Measurements from ENCODE around the gene ZBTB34. TPM values are rescaled to one million over a fixed set of nuclear protein-coding genes. Genes with fewer than 3 reads are reported as not detected.
A peak's percentile ranks its signal among the peaks of the same experiment; 100 is the strongest.

Gene ZBTB34
- polyA plus RNA-seq, 2 of the 4 experiments (the other 2 are of a cell fraction): 4.1 to 6.4 TPM

GRCh38 chr9:126853667-126854066 is 6.8 kb upstream of the ZBTB34 start:
- POLR2A ChIA-PET: no interaction called here
- CTCF ChIA-PET: interaction anchor here (0.7 kb wide), 1 partner anchor 37 kb away, joined by 3 read pairs; no protein-coding TSS in a partner anchor
- ATAC-seq (no peak; a peak in 1 of 6 replicates), FAIRE-seq (no peak), DNase-seq (ENCODE audit: low read depth in 1 of 2, low spot score in 1 of 2) (no peak)
- Histone ChIP-seq H3K9me3 (no peaks in the 10 kb centered on the region), H3K4me3 (no peak overlapping the region), H3K4me2 (no peak overlapping the region), H3K27ac (peak overlapping the region; percentile 22 to 26; a peak in 1 of 6 replicates), H3K4me1 (peaks cover 18% of the 10 kb centered on the region)
- TF ChIP-seq MYC (IDR thresholded peaks at IDR 0.05; ENCODE audit: borderline replicate concordance, low read length): no peak
- TF ChIP-seq HOXB5 (CRISPR knock-in tag; IDR thresholded peaks at IDR 0.05): no peak
- TF ChIP-seq FOSL2 (IDR thresholded peaks at IDR 0.05): no peak
- no peak for TF ChIP-seq FOSL2 (CRISPR knock-in tag; IDR thresholded peaks at IDR 0.05)
- TF ChIP-seq MAX (IDR thresholded peaks at IDR 0.05): no peak
- TF ChIP-seq NPAS2 (CRISPR knock-in tag; IDR thresholded peaks at IDR 0.05; ENCODE audit: borderline replicate concordance): no peak
- no peak for TF ChIP-seq TFCP2L1 (CRISPR knock-in tag; IDR thresholded peaks at IDR 0.05)
- no peak for TF ChIP-seq EHF (CRISPR knock-in tag; IDR thresholded peaks at IDR 0.05)
- TF ChIP-seq FOXS1 (CRISPR knock-in tag; IDR thresholded peaks at IDR 0.05): no peak
- TF ChIP-seq POLR2AphosphoS2 (conservative IDR thresholded peaks at IDR 0.05; ENCODE audit: low read length): no peak
- TF ChIP-seq HOXB13 (CRISPR knock-in tag; IDR thresholded peaks at IDR 0.05; ENCODE audit: low read depth): no peak
- no peak for TF ChIP-seq MAZ (IDR thresholded peaks at IDR 0.05; ENCODE audit: borderline replicate concordance, low read depth, low read length)
- 59% methylated on average over 5 of the region's 5 CpGs for WGBS (ENCODE audit: missing lambda C conversion rate)

GRCh38 chr9:126854734-126855133 is 5.7 kb upstream of the ZBTB34 start:
- POLR2A ChIA-PET: interaction anchor here (1.0 kb wide), 1 partner anchor 11 kb away, joined by 3 read pairs; no protein-coding TSS in a partner anchor

More at GRCh38 chr9:126854734-126855133, 5.7 kb upstream of the ZBTB34 start:
- no peak for FAIRE-seq
- 90% methylated on average over 7 of the region's 7 CpGs for WGBS (ENCODE audit: missing lambda C conversion rate)
- ATAC-seq: no peak
- no peak overlapping the region for H3K4me2 ChIP-seq
- TF ChIP-seq PHF8 (IDR thresholded peaks at IDR 0.05; ENCODE audit: borderline replicate concordance, low read depth): no peak
- TF ChIP-seq EHF (CRISPR knock-in tag; IDR thresholded peaks at IDR 0.05): no peak
- TF ChIP-seq, protein P1, sequence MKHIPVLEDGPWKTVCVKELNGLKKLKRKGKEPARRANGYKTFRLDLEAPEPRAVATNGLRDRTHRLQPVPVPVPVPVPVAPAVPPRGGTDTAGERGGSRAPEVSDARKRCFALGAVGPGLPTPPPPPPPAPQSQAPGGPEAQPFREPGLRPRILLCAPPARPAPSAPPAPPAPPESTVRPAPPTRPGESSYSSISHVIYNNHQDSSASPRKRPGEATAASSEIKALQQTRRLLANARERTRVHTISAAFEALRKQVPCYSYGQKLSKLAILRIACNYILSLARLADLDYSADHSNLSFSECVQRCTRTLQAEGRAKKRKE (CRISPR knock-in tag; IDR thresholded peaks at IDR 0.05; ENCODE audit: low read depth): no peak
- no peak for TF ChIP-seq HOXB5 (CRISPR knock-in tag; IDR thresholded peaks at IDR 0.05)
- TF ChIP-seq NPAS2 (CRISPR knock-in tag; IDR thresholded peaks at IDR 0.05; ENCODE audit: borderline replicate concordance): no peak
- TF ChIP-seq, protein P2, sequence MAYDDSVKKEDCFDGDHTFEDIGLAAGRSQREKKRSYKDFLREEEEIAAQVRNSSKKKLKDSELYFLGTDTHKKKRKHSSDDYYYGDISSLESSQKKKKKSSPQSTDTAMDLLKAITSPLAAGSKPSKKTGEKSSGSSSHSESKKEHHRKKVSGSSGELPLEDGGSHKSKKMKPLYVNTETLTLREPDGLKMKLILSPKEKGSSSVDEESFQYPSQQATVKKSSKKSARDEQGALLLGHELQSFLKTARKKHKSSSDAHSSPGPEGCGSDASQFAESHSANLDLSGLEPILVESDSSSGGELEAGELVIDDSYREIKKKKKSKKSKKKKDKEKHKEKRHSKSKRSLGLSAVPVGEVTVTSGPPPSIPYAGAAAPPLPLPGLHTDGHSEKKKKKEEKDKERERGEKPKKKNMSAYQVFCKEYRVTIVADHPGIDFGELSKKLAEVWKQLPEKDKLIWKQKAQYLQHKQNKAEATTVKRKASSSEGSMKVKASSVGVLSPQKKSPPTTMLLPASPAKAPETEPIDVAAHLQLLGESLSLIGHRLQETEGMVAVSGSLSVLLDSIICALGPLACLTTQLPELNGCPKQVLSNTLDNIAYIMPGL (CRISPR knock-in tag; IDR thresholded peaks at IDR 0.05; ENCODE audit: borderline replicate concordance): no peak
- TF ChIP-seq MAZ (IDR thresholded peaks at IDR 0.05; ENCODE audit: borderline replicate concordance, low read depth, low read length): no peak
- no peak for TF ChIP-seq CTCF (IDR thresholded peaks at IDR 0.05)
- TF ChIP-seq RFX5 (IDR thresholded peaks at IDR 0.05): no peak
- TF ChIP-seq HEYL (CRISPR knock-in tag; IDR thresholded peaks at IDR 0.05): no peak
- TF ChIP-seq SMC3 (IDR thresholded peaks at IDR 0.05): no peak
- TF ChIP-seq POLR2AphosphoS2 (conservative IDR thresholded peaks at IDR 0.05; ENCODE audit: low read length): no peak
- TF ChIP-seq, protein P3, sequence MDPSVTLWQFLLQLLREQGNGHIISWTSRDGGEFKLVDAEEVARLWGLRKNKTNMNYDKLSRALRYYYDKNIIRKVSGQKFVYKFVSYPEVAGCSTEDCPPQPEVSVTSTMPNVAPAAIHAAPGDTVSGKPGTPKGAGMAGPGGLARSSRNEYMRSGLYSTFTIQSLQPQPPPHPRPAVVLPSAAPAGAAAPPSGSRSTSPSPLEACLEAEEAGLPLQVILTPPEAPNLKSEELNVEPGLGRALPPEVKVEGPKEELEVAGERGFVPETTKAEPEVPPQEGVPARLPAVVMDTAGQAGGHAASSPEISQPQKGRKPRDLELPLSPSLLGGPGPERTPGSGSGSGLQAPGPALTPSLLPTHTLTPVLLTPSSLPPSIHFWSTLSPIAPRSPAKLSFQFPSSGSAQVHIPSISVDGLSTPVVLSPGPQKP (IDR thresholded peaks at IDR 0.05; ENCODE audit: low read depth, low read length): no peak
- TF ChIP-seq HDAC2 (IDR thresholded peaks at IDR 0.05): no peak
- TF ChIP-seq ZC3H11A (IDR thresholded peaks at IDR 0.05): no peak
- no peak for TF ChIP-seq MAX (IDR thresholded peaks at IDR 0.05)
- TF ChIP-seq ZSCAN20 (CRISPR knock-in tag; IDR thresholded peaks at IDR 0.05): no peak
- TF ChIP-seq CHD4 (IDR thresholded peaks at IDR 0.05; ENCODE audit: borderline replicate concordance): no peak
- no peak for TF ChIP-seq RNF2 (IDR thresholded peaks at IDR 0.05; ENCODE audit: borderline replicate concordance, low read depth)
- CTCF ChIA-PET: interaction anchor here (1.4 kb wide), 1 partner anchor 8 kb away, joined by 3 read pairs; no protein-coding TSS in a partner anchor
- DNase-seq (ENCODE audit: low read depth in 1 of 2, low spot score in 1 of 2): no peak
- H3K9me3 ChIP-seq: no peaks in the 10 kb centered on the region
- H3K27ac ChIP-seq: peak overlapping the region in 1 of 2 experiments; percentile 38; a peak in 1 of 6 replicates
- peaks cover 18% of the 10 kb centered on the region for H3K4me1 ChIP-seq
- no peak overlapping the region for H3K4me3 ChIP-seq
